Measurements from ENCODE around the gene PVRIG.
"Not testable (repeated sequence)": the region's sequence is repeated elsewhere in the genome, so short reads cannot be mapped to it uniquely, and the experiment has no call there.

The PVRIG gene

GRCh38 chr7:100192281-100192862 lies 27.4 kb upstream of the PVRIG start:
- H3K36me3 ChIP-seq (ENCODE audit: control insufficient read depth, insufficient read depth, low read length); H2AK5ac ChIP-seq (ENCODE audit: low read length); H3K56ac ChIP-seq (ENCODE audit: low read length); H4K5ac ChIP-seq (ENCODE audit: low read length); H2BK15ac ChIP-seq (replicated peaks; ENCODE audit: low read depth); H3K27ac ChIP-seq (ENCODE audit: low read depth, low read length); H2BK120ac ChIP-seq (ENCODE audit: low read depth, low read length); H4K8ac ChIP-seq (ENCODE audit: low read depth, low read length); H3K4me1 ChIP-seq (ENCODE audit: control insufficient read depth, low read depth, low read length); H3K18ac ChIP-seq (ENCODE audit: low read length); H3K27me3 ChIP-seq (ENCODE audit: insufficient read depth, low read length, poor library complexity); H3K79me1 ChIP-seq (ENCODE audit: low read length); DNase-seq; H2BK5ac ChIP-seq (ENCODE audit: low read length); H3K4ac ChIP-seq (ENCODE audit: low read depth, low read length); H3K9ac ChIP-seq (ENCODE audit: low read length); H3K4me2 ChIP-seq (ENCODE audit: low read length); H3K4me3 ChIP-seq (ENCODE audit: low read length); H3K23ac ChIP-seq (ENCODE audit: low read length); H3K79me2 ChIP-seq (ENCODE audit: control insufficient read depth, insufficient read depth, low read length): not testable (repeated sequence)
- no CpG with 5 or more reads among the region's 6 CpGs for WGBS (ENCODE audit: extremely low coverage, insufficient coverage, low lambda C conversion rate)

DNA sequence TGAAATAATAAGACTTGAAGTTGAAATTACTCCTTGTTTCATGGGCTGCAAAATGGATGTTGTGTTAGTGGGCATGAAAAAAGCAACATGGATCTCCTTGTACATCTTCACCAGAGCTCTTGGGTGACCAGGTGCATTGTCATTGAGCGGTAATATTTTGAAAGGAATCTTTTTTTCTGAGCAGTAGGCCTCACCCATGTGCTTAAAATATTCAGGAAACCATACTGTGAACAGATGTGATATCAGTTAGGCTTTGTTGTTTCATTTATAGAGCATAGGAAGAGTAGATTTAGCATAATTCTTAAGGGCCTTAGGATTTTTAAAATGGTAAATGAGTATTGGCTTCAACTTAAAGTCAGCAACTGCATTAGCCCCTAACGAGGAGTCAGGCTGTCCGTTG lies 26.8 kb upstream of the PVRIG start:
- Histone ChIP-seq H2BK5ac (ENCODE audit: low read length) (no peak overlapping the region), H3K27ac (ENCODE audit: low read depth, low read length) (no peak overlapping the region), H4K5ac (ENCODE audit: low read length) (no peak overlapping the region), H2AK5ac (ENCODE audit: low read length) (no peak overlapping the region), H3K18ac (ENCODE audit: low read length) (no peak overlapping the region), H3K27me3 (ENCODE audit: insufficient read depth, low read length, poor library complexity) (no peaks in the 10 kb centered on the region), H3K4me2 (ENCODE audit: low read length) (no peak overlapping the region), H3K4ac (ENCODE audit: low read depth, low read length) (no peak overlapping the region), H3K9ac (ENCODE audit: low read length) (no peak overlapping the region), H3K79me1 (ENCODE audit: low read length) (no peaks in the 10 kb centered on the region), H2BK15ac (replicated peaks; ENCODE audit: low read depth) (no peak overlapping the region), H3K4me3 (ENCODE audit: low read length) (no peak overlapping the region), H2BK120ac (ENCODE audit: low read depth, low read length) (no peak overlapping the region), H3K79me2 (ENCODE audit: control insufficient read depth, insufficient read depth, low read length) (no peaks in the 10 kb centered on the region), H3K4me1 (ENCODE audit: control insufficient read depth, low read depth, low read length) (no peaks in the 10 kb centered on the region), H3K56ac (ENCODE audit: low read length) (no peak overlapping the region), H3K36me3 (ENCODE audit: control insufficient read depth, insufficient read depth, low read length) (no peaks in the 10 kb centered on the region), H4K8ac (ENCODE audit: low read depth, low read length) (no peak overlapping the region), H3K23ac (ENCODE audit: low read length) (no peak overlapping the region)
- no peak for DNase-seq
- WGBS (ENCODE audit: extremely low coverage, insufficient coverage, low lambda C conversion rate) = no CpG with 5 or more reads among the region's 3 CpGs

- no peak overlapping the region for H2BK15ac ChIP-seq (replicated peaks; ENCODE audit: low read depth)
- H2BK5ac ChIP-seq (ENCODE audit: low read length) = no peak overlapping the region
- no peak overlapping the region for H4K8ac ChIP-seq (ENCODE audit: low read depth, low read length)
- H2BK120ac ChIP-seq (ENCODE audit: low read depth, low read length) = no peak overlapping the region
- H3K79me2 ChIP-seq (ENCODE audit: control insufficient read depth, insufficient read depth, low read length) = no peaks in the 10 kb centered on the region
- no peak overlapping the region for H3K23ac ChIP-seq (ENCODE audit: low read length)
- no peaks in the 10 kb centered on the region for H3K36me3 ChIP-seq (ENCODE audit: control insufficient read depth, insufficient read depth, low read length)
- no peak for DNase-seq
- no peak overlapping the region for H3K4me3 ChIP-seq (ENCODE audit: low read length)
- H3K79me1 ChIP-seq (ENCODE audit: low read length) = no peaks in the 10 kb centered on the region
- H3K4me1 ChIP-seq (ENCODE audit: control insufficient read depth, low read depth, low read length) = peaks cover 2% of the 10 kb centered on the region
- no peak overlapping the region for H3K9ac ChIP-seq (ENCODE audit: low read length)
- no peak overlapping the region for H3K56ac ChIP-seq (ENCODE audit: low read length)
- no peak overlapping the region for H3K27ac ChIP-seq (ENCODE audit: low read depth, low read length)
- no peaks in the 10 kb centered on the region for H3K27me3 ChIP-seq (ENCODE audit: insufficient read depth, low read length, poor library complexity)
- H3K4me2 ChIP-seq (ENCODE audit: low read length) = no peak overlapping the region
- no peak overlapping the region for H3K4ac ChIP-seq (ENCODE audit: low read depth, low read length)
- no peak overlapping the region for H3K18ac ChIP-seq (ENCODE audit: low read length)
- H2AK5ac ChIP-seq (ENCODE audit: low read length) = no peak overlapping the region
- WGBS (ENCODE audit: extremely low coverage, insufficient coverage, low lambda C conversion rate) = no CpG with 5 or more reads among the region's 2 CpGs
- H4K5ac ChIP-seq (ENCODE audit: low read length) = no peak overlapping the region
Observed at GRCh38 chr7:100195222-100195621, 24.5 kb upstream of the PVRIG start.

GRCh38 chr7:100195901-100196322 lies 23.8 kb upstream of the PVRIG start:
- H2BK5ac ChIP-seq (ENCODE audit: low read length); H3K4me3 ChIP-seq (ENCODE audit: low read length); H4K5ac ChIP-seq (ENCODE audit: low read length); H3K4ac ChIP-seq (ENCODE audit: low read depth, low read length); H3K18ac ChIP-seq (ENCODE audit: low read length); H3K4me1 ChIP-seq (ENCODE audit: control insufficient read depth, low read depth, low read length); H2AK5ac ChIP-seq (ENCODE audit: low read length); H4K8ac ChIP-seq (ENCODE audit: low read depth, low read length); H2BK15ac ChIP-seq (replicated peaks; ENCODE audit: low read depth); H3K27me3 ChIP-seq (ENCODE audit: insufficient read depth, low read length, poor library complexity); H2BK120ac ChIP-seq (ENCODE audit: low read depth, low read length); H3K56ac ChIP-seq (ENCODE audit: low read length); H3K4me2 ChIP-seq (ENCODE audit: low read length); H3K9ac ChIP-seq (ENCODE audit: low read length); H3K79me2 ChIP-seq (ENCODE audit: control insufficient read depth, insufficient read depth, low read length); H3K79me1 ChIP-seq (ENCODE audit: low read length); H3K27ac ChIP-seq (ENCODE audit: low read depth, low read length); H3K23ac ChIP-seq (ENCODE audit: low read length); H3K36me3 ChIP-seq (ENCODE audit: control insufficient read depth, insufficient read depth, low read length); DNase-seq: not testable (repeated sequence)
- WGBS (ENCODE audit: extremely low coverage, insufficient coverage, low lambda C conversion rate) = no CpG with 5 or more reads among the region's 6 CpGs

DNA sequence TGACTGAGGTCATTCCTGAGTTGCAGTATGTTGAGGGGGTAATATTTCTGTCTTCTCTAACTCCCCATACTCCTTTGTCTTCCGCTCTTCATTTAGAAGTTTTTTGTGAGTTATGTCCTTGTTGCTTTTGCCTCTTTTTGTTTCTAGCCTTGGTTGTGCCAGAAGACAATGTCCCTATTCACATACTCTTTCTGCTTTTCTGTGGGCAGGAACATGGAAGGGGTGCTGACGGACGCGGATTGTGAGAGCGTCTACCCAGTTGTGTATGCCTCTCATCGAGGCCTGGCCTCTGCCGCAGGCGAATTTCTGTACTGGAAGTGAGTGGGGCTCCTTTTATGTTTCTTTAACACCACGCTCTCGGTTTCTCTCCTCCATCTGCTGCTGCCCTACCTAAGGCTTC lies 21.5 kb upstream of the PVRIG start:
- Histone ChIP-seq H3K56ac (ENCODE audit: low read length) (no peak overlapping the region), H3K79me1 (ENCODE audit: low read length) (no peaks in the 10 kb centered on the region), H3K27me3 (ENCODE audit: insufficient read depth, low read length, poor library complexity) (no peaks in the 10 kb centered on the region), H4K5ac (ENCODE audit: low read length) (no peak overlapping the region), H2BK5ac (ENCODE audit: low read length) (no peak overlapping the region), H3K36me3 (ENCODE audit: control insufficient read depth, insufficient read depth, low read length) (no peaks in the 10 kb centered on the region), H4K8ac (ENCODE audit: low read depth, low read length) (no peak overlapping the region), H3K18ac (ENCODE audit: low read length) (no peak overlapping the region), H3K9ac (ENCODE audit: low read length) (no peak overlapping the region), H2BK120ac (ENCODE audit: low read depth, low read length) (no peak overlapping the region), H3K79me2 (ENCODE audit: control insufficient read depth, insufficient read depth, low read length) (no peaks in the 10 kb centered on the region), H2BK15ac (replicated peaks; ENCODE audit: low read depth) (no peak overlapping the region), H3K4me2 (ENCODE audit: low read length) (no peak overlapping the region), H3K4ac (ENCODE audit: low read depth, low read length) (no peak overlapping the region), H3K27ac (ENCODE audit: low read depth, low read length) (no peak overlapping the region), H3K4me3 (ENCODE audit: low read length) (no peak overlapping the region), H3K23ac (ENCODE audit: low read length) (no peak overlapping the region), H3K4me1 (ENCODE audit: control insufficient read depth, low read depth, low read length) (peaks cover 2% of the 10 kb centered on the region), H2AK5ac (ENCODE audit: low read length) (no peak overlapping the region)
- no peak for DNase-seq
- WGBS (ENCODE audit: extremely low coverage, insufficient coverage, low lambda C conversion rate) = no CpG with 5 or more reads among the region's 10 CpGs

DNA sequence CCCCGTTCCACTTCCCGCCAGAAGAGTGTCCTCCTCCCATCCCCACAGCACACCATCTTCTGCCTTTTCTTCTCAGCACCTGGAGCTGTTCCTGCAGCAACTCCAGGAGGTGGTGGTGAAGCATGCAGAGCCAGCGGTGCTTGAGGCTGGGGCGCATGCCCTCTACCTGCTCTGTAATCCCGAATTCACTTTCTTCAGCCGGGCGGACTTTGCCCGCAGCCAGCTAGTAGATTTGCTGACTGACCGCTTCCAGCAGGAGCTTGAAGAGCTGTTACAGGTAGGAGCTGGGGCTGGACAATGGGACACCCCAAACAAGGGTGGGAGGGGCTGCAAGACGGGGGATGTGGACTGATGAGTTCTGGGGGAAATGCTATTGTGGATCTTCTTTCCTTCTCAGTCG lies 19.1 kb upstream of the PVRIG start:
- H3K23ac ChIP-seq (ENCODE audit: low read length) = no peak overlapping the region
- no peak overlapping the region for H3K9ac ChIP-seq (ENCODE audit: low read length)
- no peaks in the 10 kb centered on the region for H3K79me2 ChIP-seq (ENCODE audit: control insufficient read depth, insufficient read depth, low read length)
- H3K36me3 ChIP-seq (ENCODE audit: control insufficient read depth, insufficient read depth, low read length) = no peaks in the 10 kb centered on the region
- H2BK120ac ChIP-seq (ENCODE audit: low read depth, low read length) = no peak overlapping the region
- H2AK5ac ChIP-seq (ENCODE audit: low read length) = no peak overlapping the region
- peaks cover 2% of the 10 kb centered on the region for H3K4me1 ChIP-seq (ENCODE audit: control insufficient read depth, low read depth, low read length)
- H3K4me2 ChIP-seq (ENCODE audit: low read length) = no peak overlapping the region
- H2BK15ac ChIP-seq (replicated peaks; ENCODE audit: low read depth) = no peak overlapping the region
- no peak for DNase-seq
- H3K18ac ChIP-seq (ENCODE audit: low read length) = no peak overlapping the region
- H2BK5ac ChIP-seq (ENCODE audit: low read length) = no peak overlapping the region
- no CpG with 5 or more reads among the region's 11 CpGs for WGBS (ENCODE audit: extremely low coverage, insufficient coverage, low lambda C conversion rate)
- H4K5ac ChIP-seq (ENCODE audit: low read length) = no peak overlapping the region
- H3K79me1 ChIP-seq (ENCODE audit: low read length) = no peaks in the 10 kb centered on the region
- no peak overlapping the region for H4K8ac ChIP-seq (ENCODE audit: low read depth, low read length)
- no peak overlapping the region for H3K4ac ChIP-seq (ENCODE audit: low read depth, low read length)
- H3K56ac ChIP-seq (ENCODE audit: low read length) = no peak overlapping the region
- no peak overlapping the region for H3K4me3 ChIP-seq (ENCODE audit: low read length)
- no peaks in the 10 kb centered on the region for H3K27me3 ChIP-seq (ENCODE audit: insufficient read depth, low read length, poor library complexity)
- no peak overlapping the region for H3K27ac ChIP-seq (ENCODE audit: low read depth, low read length)
